NCI-H128 (cell line): ENCODE results near the gene TNFRSF18.

Source experiments
- DNase-seq: peaks from one replicate; lab custom pipeline; 2025; ENCODE audit not compliant: unreplicated experiment; lab: John Stamatoyannopoulos, UW

Gene TNFRSF18

DNA sequence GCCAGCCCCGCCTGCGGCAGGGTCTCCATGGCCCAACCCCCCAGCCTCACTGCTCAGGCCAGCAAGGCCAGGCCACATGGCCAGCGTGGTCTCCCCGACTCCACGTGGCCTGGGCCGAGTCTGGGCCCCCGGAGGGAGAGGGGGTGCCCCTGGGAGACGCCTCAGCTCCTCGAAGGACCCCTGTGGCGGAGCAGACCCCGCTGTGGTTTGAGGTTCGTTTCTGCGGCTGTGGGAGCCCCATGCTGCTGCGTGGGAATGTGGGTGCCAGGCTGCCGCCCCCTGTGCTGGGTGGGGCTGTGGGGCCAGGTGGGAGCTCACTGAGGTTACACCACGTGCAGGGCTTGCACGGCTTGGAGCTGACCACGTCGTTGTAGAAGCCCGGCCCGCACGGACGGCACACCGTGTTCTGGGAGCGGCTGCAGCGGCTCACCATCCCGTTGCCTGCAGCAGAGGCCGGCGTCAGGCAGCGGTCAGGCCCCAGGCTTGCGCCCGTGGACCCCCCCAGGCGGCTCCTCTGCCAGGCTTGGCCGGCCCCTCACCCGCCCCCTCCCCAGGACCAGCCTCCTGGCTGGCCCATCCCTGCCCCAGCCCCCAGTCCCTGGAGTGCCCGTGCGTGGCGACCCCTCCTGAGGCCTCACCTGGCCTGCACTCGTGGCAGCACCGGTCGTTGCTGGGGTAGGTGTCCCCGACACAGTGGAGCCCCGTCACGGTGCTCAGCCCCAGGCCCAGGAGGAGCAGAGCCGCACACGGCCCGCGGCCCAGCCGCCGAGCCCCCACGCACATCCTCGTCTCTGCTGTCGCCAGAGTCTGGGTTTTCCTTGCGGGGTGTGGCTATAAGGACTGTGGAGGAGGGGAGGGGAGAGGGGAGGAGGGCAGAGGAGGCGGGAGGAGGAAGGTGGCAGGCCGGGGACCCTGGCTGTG, 7.2 kb upstream of the TNFRSF18 start, which contains the start of gene TNFRSF4:
Gene TNFRSF4 (minus strand): TSS at position 809 of the 921 bp plus-strand sequence. CDS start 26 bp downstream, at position 783.
- DNase-seq = no peak

DNA sequence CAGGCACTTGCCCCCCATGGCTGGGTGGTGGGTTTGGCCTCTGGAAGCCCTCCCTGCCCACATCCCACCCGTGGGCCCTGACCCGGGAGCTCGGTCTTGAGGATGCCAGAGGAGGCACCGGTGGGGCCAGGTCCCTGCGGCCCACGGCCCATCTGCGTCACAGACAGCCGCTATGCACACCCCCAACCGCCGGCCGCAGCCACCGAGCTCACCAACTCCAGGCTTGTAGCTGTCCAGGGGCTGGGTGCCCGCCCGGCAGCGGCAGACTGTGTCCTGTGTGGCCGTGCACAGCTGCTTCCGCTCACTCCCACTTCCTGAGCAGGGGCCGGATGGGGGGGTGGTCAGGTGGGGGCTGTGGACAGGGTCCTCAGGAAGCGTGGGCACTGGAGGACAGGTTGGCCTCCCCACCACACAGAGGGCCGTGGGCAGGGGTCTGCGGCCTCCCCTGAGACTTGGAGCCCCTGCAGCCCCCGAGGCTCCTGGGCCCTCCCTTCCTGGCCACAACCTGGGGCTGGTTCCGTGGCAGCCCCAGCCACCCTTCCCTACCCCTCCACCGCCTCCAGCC, 6.5 kb upstream of the TNFRSF18 start:
- DNase-seq = no peak

DNA sequence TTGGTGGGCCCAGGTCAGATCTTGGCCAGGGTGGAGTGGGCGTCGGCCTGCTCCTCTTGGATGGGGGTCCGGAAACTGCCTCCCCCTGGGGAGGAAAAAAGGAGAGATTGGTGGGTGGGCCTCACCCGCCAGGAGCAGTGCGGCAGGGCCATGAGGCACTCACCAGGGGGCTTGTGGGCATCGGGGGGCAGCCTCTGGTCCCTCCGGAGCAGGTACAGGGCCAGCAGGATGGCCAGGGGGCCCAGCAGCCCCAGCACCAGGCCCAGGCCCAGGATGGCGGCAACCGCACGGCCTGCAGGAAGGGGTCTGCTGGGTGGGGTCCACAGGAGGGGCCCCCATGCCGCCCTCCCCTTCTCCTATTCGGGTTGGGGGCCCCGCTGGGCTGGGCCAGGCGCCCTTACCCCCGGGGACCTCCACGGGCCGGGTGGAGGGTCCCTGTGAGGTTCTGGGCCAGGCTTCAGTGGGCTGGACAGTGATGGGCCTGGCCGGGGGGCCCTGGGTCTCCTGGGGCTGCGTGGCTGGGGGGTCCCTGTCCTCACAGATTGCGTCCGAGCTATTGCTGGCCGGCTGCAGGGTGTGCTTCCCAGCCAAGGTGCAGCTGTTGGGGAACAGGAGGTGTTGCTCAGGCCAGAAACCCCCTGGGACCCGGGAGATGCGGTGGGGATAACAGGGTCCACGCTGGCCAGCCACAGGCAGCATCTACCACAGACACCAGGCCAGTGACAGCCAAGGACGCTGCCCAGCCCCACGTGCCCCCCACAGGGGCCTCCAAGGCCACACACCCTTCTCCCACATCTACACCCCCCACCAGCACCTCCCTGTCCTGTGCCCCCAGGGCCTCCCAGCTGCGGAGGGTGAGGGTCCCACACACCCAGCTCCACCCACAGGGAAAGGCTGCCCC, 5.4 kb upstream of the TNFRSF18 start:
- no peak for DNase-seq

DNA sequence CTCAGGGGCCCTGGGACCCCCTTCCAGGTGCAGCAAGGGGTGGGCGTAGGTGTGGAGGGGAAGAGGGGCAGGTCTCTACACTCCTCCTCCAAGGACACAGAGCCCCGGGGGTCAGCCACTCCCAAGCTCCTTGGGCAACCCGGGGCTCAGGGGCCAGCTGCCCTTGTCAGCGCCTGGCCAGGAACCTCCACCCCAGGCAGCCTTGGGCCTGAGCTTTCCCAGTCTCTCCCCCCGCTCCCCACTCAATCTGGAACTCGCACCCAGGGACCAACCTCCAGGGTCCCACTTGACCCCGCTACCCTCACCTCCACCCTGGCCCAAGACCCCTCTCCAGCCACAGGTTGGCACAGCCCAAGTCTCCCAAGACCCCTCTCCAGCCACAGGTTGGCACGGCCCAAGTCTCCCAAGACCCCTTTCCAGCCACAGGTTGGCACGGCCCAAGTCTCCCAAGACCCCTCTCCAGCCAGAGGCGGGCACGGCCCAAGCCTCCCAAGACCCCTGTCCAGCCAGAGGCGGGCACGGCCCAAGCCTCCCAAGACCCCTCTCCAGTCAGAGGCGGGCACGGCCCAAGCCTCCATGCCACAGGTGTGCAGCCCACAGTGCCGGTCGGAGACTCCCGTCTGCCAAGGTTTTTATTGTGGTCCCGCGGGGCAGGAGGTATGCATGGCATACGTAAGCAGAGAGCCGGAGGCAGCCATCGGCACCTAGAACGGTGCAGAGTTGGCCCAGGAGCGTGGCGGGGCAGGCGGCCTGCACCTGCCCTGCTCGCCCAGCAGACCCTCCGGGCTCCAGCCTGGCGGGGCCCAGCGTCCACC, 4.5 kb upstream of the TNFRSF18 start:
- no peak for DNase-seq

DNA sequence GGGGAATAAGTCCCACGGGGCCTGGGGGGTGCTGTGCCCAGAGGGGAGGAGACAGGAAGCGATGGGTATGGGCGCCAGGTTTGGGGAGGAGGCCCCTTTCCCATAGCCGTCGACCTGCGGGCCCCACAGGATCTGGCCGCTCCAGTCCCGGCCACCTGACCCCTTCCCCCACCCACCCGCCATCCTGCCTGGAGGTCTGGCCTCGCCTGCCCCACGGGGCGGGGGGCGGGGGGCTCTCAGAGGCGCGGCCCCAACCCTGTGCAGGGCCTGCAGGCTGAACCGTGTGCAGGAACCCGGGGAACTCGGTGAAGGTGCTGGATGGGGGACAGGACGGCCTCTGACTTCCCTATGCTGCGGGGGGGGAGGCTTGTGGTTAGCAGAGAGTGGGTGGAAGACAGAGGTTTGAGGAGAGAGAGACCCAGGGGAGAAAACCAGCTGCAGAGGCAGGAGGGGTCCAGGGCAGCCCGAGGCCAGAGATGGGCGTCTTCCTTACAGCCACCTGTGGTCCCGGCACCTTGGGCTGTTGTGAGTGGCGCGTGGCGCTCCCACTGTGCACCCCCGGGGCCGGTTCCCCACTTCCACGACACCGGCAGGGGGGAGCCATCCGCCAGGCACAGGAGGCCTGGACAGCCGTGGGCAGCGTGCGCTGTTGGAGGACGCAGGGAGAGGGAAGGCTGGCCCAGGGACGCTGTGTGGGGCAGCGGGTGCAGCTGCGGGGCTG, 2.5 kb upstream of the TNFRSF18 start:
- DNase-seq = no peak

DNA sequence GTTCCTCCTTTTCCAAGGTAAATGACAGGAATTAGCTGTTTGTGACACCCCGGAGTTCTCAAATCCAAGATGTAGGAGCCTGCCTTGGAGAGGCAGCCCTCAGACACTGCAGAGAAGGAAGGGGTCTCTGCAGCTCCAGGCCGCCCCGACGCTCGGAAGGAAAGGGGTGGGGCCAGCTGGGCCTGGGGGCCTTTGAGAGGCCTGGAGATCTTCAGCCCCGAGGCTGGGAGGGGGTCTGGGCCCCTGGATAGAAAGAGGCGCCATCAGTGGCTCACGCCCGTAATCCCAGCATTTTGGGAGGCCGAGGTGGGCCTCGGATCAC, 1.1 kb upstream of the TNFRSF18 start:
- no peak for DNase-seq

DNA sequence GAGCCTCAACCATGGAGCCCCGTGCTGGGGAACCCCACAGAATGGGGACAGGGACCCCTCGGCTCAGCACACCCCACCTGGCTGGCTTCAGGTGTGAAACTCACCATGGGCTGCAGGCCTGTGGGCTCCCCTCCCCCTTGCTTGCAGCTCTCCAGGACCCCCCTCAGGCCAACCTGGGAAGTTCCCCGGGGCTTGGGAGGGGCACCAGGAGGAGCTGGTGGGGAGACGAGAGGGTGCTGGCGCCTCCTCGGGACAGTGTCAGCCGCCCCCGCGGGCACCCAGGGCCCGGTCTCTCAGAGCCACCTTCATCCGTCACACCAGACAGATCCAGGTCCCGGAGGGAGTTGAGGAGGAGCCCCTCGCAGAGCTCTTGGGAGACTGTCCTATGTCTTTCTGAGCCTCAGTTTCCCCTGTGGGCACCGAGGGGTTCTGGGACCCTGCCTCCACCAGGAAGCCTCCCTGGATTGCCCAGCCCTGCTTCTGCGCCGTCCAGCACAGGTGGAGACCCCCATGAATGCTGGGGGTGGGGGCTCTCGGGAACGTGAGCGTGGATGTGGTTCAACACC, 657 bp upstream of the TNFRSF18 start:
- no peak for DNase-seq

DNA sequence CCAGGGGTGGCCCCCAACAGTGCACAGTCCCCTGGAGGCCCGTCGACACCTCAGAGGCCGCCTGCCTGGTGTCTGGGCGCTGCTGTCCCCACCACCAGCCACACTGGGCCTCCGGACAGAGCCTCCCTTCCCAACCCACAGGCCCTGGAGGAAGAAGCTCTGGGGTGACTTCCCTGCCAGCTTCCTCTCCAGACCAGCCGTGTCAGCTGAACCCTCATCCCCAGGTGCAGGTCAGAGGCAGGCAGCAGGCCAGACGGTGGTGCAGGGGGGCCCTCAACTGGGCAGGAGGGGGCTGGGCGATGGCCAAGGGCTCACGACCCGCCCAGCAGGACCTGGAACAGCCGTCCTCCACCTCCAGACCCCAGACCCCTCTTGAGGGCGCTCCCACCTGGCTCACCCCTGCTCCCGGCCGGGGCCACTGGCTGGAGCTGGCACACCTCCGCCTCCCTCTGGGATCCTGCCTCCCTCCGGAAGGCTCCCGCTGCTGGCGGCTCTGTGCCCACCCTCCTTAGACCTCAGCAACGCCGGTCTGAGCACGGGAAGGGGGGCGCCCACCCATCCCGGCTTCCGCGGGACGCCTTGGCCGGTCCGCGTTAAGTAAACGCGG, 520 bp downstream of the TNFRSF18 start:
- no peak for DNase-seq

DNA sequence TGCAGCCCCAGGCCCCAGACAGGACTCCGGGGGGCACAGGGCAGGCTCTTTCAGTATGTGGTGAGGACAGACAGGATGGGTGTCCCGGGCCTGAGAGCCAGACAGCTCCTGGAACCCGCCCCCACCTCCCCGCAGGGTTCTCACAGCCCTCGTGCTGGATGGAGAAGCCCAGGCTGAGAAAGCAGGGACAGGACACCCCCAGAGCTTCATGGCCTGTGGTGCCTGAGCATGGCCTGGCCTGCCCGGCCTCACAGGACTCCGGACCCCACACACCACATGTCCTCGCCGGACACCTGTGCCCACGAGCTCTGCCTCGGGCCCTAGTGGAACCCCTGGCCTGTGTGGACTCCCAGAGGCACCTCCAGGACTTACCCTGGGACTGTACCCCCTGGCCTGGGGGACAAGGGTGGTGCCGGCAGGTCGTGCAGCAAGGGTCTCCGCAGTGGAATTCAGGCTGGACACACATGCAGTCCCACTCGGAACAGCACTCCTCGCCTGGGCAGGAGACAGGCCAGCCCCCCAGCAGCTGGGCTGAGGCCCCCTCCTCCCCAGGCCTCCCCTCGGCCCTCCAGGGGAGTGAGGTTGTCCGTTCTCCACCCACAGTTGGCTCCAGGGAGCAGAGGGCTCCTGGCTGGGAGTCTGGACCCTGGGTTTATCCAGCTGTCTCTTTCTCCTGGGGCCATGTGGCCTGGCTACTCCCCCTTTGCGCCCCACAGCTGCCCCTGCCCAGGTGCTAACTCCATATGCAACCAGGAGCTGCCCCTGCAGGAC, 1.2 kb downstream of the TNFRSF18 start:
- no peak for DNase-seq

DNA sequence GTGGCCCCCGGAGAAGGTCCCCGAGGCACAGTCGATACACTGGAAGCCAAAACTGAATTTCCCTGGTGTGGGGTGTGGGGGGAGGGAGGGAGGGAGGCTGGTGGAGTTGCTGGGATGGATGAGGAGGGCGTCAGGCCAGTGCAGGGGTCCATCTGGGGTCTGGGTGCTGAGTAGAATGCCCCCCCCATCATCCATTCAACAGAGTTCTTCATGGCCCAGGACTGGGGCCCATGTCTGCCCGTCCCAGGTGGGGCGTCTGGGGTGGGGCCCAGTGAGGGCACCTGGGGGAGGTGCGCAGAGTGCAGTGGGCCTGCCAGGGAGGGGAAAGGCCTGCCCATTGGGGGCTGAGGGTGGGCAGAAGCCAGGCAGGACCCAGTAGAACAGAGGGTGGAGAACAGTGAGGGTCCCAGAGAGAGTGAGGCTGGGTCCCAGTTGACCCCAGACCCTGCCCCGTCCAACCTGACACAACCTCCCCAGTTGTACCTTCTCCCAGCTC, 1.9 kb downstream of the TNFRSF18 start:
- DNase-seq = no peak

DNA sequence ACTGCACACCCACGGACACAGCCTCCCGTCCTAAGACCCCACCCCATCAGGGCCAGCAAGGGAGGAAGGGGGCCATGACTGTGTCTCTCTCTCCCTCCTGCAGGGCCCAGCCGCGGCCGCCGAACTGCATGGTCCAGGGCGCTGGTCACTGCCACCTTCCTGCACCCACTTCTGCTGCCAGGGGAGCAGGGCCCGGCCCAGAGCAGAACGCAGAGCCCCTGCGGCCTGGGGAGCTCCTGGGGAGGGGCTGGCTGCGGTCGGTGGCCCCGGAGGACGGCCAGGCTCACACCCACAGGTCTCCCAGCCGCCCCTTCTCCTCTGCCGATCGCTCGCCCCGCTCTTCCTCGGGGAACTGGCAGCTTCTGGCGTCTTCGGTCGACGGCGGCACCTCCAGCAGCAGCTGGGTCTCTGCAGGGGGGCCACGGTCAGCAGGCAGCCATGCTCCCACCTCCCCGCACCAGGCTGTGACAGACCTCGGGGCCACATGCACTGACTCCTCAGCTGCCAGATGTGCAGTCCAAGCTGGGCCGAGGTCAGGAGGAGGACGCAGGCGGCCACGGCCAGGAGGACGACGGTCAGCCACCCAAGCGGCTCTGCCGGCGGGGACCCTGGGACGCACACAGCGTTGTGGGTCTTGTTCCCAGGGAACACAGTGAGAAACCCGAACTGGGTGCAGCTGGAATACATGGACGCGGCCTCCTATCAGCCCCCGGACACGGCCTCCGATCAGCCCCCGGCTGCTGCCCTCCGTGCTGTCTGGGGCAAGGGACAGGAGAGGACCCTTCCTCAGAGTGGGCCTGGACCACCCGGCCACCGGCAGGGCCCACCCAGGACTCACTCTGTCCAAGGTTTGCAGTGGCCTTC, 2.6 kb downstream of the TNFRSF18 start:
- DNase-seq = no peak

DNA sequence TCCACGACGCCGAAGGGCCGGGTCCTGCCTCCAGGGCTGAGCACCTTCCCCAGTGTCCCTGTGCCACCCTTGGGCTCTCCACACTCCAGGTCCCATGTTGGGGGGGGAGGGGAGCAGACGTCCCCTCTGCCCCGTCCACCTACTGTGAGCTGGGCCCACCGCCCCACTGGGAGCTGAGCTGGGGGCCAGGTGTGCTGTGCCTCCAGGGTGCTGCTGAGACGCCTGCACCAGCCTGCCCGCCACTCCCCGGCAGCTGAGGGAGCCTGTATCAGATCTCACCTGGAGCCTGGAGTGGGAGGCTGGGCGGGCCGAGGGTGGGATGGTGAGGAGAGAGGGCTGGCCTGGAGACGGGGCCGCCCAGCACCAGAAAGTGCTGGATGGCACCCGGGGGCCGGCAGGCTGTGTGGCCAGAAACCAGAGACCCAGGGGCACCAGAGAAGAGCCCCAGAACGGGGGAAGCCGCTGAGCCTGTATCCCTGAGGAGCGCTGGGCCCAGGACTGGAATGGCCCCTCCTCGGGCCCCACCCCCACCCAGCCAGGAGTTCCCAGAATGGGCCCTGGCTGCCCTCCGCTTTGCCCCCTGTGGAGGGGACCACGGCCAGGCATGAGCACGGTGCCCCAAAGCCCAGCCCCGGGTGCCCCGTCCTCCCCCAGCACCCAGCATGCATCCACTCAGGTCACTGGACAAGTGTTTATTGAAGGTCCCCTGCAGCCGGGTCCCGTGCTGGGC, 3.4 kb downstream of the TNFRSF18 start:
- no peak for DNase-seq

DNA sequence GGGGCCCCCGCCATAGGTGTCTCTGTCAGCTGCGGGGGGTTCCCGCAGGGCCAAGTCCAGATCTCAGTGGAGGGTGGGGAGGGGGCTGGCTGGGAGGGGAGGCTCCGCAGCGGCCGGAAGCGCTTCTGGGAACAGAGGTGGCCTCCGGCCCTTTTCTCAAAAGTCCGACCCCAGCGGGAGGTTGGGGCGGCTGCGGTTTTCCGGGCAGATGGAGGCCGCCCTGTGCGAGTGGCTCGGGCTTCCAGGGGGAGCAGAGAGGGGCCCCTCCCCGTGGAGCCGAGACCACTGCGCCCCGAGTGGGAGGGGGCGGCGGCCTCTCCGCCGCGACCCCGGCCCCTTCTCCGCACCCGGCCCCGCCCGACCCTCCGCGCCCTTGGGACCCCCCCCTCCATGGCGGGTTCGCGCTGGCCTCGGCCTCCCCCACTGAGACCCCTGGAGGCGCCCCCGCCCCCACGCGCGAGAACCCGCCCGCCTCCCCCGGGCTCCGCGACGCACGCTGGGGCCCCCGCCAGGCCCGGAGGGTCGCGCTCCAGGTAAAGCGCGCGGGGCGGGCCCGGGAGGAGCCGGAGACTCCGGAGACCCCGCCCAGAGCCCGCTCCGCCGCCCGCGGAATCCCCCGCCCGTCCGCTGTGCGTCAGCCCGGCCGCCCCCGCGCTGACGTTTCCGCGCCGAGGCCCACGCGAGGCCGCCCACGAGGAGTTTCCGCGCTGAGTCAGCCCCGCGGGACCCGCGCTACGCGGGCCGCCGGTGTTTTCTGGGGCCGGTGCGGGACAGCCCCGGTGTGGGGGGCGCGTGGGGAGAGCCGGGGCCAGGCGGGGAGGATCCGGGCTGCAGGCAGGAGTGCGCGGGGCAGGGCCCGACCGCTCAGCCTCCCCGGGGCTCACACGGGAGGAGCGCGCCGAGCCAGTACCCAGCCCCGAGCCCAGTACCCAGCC, 5.2 kb downstream of the TNFRSF18 start:
- DNase-seq = no peak

DNA sequence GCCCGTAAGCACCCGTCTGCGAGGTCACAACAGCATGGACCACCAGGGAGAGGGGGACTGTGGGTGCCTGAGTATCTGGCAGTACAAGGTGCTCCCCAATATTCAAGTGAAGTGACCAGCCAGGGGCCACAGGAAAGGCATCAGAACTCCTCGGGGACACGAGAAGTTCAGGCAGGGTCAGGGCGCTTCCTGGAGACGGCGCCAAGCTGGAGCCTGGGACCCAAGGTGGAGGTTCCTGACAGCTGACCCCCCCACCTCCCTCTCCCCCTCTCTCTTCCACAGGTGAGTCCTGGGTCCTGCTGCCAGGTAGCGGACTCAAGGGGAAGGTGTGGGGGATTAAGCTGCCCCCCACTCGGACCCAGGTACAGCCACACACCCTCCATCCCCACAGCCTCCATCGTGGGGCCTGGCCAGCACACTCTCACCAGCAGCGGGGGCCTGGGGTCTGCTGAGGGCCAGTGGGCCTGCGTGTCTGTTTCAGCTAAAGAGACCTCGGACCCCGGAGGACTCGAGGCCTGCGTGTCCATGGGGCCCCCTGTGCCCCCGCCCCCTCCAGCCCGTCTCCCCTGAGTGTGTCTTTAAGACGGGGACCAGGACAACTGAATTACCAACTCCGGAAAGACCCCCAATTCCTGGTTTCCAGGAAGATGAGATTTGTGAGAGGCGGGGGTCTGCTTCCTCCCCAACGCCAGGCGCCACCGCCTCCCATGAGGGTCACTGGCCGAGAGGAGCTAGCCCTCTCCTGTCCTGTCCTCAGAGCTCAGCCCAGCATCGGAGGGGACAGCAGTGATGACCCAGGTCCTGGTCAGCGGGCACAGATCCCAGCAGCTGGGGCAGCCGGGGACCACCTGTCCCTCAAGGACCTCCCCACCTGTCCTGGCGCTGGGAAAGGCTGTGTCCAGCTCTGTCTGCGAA, 6.2 kb downstream of the TNFRSF18 start:
- no peak for DNase-seq
